Right lobe of liver (tissue), 6 donors: ENCODE results near the gene LACTBL1. TPM values are rescaled to one million over a fixed set of nuclear protein-coding genes. Genes with fewer than 3 reads are reported as not detected.
"Not testable (repeated sequence)": the region's sequence is repeated elsewhere in the genome, so short reads cannot be mapped to it uniquely, and the experiment has no call there.

Experiments
- ATAC-seq, 4 donors: fragments of 200-7000 bp; cut with Tn5 transposase; one replicate each; pipeline ENCODE4 v1.9.1; 2020; ENCODE audit warnings: mild to moderate bottlenecking in 4 of 4, moderate library complexity in 4 of 4
- DNase-seq, 3 donors: peaks; one replicate each; pipeline ENCODE4 v3.0.0-alpha.2; 2020
- H3K27ac ChIP-seq, 3 donors: fragments of 200-600 bp; one replicate each; pipeline ENCODE4 v1.8.0; 2022
- H3K27me3 ChIP-seq, 2 donors: fragments of 200-600 bp; one replicate each; pipeline ENCODE4 v1.8.0; 2022
- H3K36me3 ChIP-seq, 4 donors: fragments of 200-600 bp; sonication (generic) in 1 of 4; one replicate each; pipeline versions ENCODE4 v1.5.1 to v1.8.0; 2017 to 2022; ENCODE audit warnings: control low read depth in 1 of 4
- H3K4me1 ChIP-seq, 4 donors: fragments of 200-600 bp; sonication (generic) in 1 of 4; one replicate each; pipeline versions ENCODE4 v1.5.1 to v1.8.0; 2017 to 2022; ENCODE audit warnings: control low read depth in 1 of 4
- H3K4me3 ChIP-seq, 3 donors: fragments of 200-600 bp; one replicate each; pipeline ENCODE4 v1.8.0; 2022
- H3K9me3 ChIP-seq, 4 donors: fragments of 200-600 bp; sonication (generic) in 1 of 4; one replicate each; pipeline versions ENCODE4 v1.5.1 to v1.8.0; 2017 to 2022; ENCODE audit warnings: control low read depth in 1 of 4
- POLR2A ChIP-seq: fragments of 450-650 bp; IDR thresholded peaks from one replicate; pipeline ENCODE4 v1.6.1; 2017; ENCODE audit warnings: antibody characterized with exemption, mild to moderate bottlenecking
- WGBS: methylation state at CpG from one replicate; pipeline ENCODE4 v1.1.6; 2018; ENCODE audit warnings: low coverage, low lambda C conversion rate; ENCODE audit not compliant: insufficient coverage; ENCODE audit errors: missing lambda C conversion rate; 5-methylcytosine and 5-hydroxymethylcytosine counted together
- intact Hi-C, 2 donors: fragments of 100-400 bp; cut with DNase I; formaldehyde crosslinking; loops; one replicate each; pipeline versions ENCODE4 v1.11.2 to v1.14.1; 2022
- total RNA-seq, 6 experiments: library from RNA; depleted of rRNA in 2 of 6; stranded (reverse); fragments of >200 nt in 2 of 6; fragmentation: NEBNext Ultra II Directional in 3 of 6; extraction: Animal tissue kit (Norgen Biotek cat#: 25700) in 3 of 6; gene quantifications; one replicate each; pipeline versions ENCODE4 v1.1.0 to v1.2.4, GENCODE V29; 2016 to 2023
- TF ChIP-seq, protein P1 (sequence below), 4 donors: fragments of 200-600 bp in 3 of 4; fragments of 450-650 bp in 1 of 4; IDR thresholded peaks; one replicate each; pipeline versions ENCODE4 v1.5.1 to v1.8.0; 2016 to 2022; ENCODE audit warnings: antibody characterized with exemption in 4 of 4, mild to moderate bottlenecking in 2 of 4
- donor health status: DM: no; HTN: yes; CAD: no.
- donor health status: DM: no; HTN: no; CAD: no.
- donor health status: DM: no; HTN: no; CAD: no.
- donor health status: DM: no; HTN: yes; CAD: no.
- donor health status: DM: no; HTN: yes; CAD: no.

The LACTBL1 gene
- total RNA-seq, 6 experiments from 2014 or later: not detected

DNA sequence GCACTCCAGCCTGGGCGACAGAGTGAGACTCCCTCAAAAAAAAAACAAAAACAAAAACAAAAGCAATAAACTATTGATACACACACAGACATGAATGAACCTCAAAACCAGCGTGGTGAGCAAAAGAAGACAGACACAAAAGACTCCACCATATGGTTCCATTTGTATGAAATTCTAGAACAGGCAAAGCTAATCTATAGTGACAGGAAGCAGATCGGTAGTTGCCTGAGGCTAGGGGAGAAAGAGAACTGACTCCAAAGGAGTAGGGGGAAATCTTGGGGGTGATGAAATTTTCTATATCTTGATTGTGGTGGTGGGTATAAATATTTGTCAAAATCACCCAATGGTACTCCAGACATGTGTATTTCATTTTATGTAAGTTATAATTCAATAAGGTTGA is 20.9 kb downstream of the LACTBL1 start:
- Histone ChIP-seq H3K27ac (no peak overlapping the region), H3K36me3 (no peaks in the 10 kb centered on the region), H3K4me1 (no peaks in the 10 kb centered on the region), H3K4me3 (no peak overlapping the region), H3K9me3 (no peaks in the 10 kb centered on the region), H3K27me3 (no peaks in the 10 kb centered on the region)
- DNase-seq: no peak
- intact Hi-C loops: loop anchor here in 1 of 2 donors (10.0 kb wide), 1 partner anchor 247 kb away; no protein-coding TSS in a partner anchor
- WGBS: 55% methylated on average over 3 of the region's 3 CpGs
- no peak for ATAC-seq
- TF ChIP-seq, protein P1, sequence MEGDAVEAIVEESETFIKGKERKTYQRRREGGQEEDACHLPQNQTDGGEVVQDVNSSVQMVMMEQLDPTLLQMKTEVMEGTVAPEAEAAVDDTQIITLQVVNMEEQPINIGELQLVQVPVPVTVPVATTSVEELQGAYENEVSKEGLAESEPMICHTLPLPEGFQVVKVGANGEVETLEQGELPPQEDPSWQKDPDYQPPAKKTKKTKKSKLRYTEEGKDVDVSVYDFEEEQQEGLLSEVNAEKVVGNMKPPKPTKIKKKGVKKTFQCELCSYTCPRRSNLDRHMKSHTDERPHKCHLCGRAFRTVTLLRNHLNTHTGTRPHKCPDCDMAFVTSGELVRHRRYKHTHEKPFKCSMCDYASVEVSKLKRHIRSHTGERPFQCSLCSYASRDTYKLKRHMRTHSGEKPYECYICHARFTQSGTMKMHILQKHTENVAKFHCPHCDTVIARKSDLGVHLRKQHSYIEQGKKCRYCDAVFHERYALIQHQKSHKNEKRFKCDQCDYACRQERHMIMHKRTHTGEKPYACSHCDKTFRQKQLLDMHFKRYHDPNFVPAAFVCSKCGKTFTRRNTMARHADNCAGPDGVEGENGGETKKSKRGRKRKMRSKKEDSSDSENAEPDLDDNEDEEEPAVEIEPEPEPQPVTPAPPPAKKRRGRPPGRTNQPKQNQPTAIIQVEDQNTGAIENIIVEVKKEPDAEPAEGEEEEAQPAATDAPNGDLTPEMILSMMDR (IDR thresholded peaks at IDR 0.05): no peak
- no peak for TF ChIP-seq POLR2A

DNA sequence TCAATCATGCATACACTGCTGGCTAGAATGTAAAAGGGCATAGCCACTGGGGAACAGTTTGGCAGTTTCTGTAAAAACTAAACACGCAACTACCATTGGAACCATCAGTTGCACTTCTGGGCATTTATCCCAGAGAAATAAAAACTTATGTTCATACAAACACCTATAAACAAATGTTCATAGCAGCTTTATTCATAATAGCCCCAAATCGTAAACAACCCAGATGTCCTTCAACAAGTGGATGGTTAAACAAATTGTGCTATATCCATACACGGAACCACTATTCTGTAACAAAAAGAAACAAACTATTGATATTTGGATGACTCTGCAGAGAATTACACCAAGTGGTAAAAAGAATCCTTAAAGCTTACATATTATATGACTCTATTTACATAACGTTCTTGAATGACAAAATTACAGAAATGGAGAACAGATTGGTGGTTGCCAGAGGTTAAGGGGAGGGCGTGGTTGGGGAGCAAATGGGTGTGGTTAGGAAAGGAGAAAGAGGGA is 22.8 kb downstream of the LACTBL1 start:
- no peaks in the 10 kb centered on the region for H3K27me3 ChIP-seq
- DNase-seq (no peak), ATAC-seq (no peak)
- H3K4me3 ChIP-seq: no peak overlapping the region
- intact Hi-C loops: loop anchor here in 1 of 2 donors (10.0 kb wide), 1 partner anchor 245 kb away; no protein-coding TSS in a partner anchor
- H3K36me3 ChIP-seq: no peaks in the 10 kb centered on the region
- no peak overlapping the region for H3K27ac ChIP-seq
- TF ChIP-seq, protein P1 (IDR thresholded peaks at IDR 0.05): no peak
- TF ChIP-seq POLR2A: no peak
- no peaks in the 10 kb centered on the region for H3K4me1 ChIP-seq
- 60% methylated on average over 5 of the region's 5 CpGs for WGBS
- no peaks in the 10 kb centered on the region for H3K9me3 ChIP-seq

- H3K27me3 ChIP-seq, H3K4me1 ChIP-seq, H3K36me3 ChIP-seq, H3K4me3 ChIP-seq, intact Hi-C loops, DNase-seq, H3K9me3 ChIP-seq, H3K27ac ChIP-seq, ATAC-seq: not testable (repeated sequence)
- 93% methylated on average over 4 of the region's 5 CpGs for WGBS
Observed at GRCh38 chr1:22945171-22945570, 27.5 kb downstream of the LACTBL1 start.

- intact Hi-C loops: no loop called here
- H3K9me3 ChIP-seq: no peaks in the 10 kb centered on the region
- H3K27me3 ChIP-seq: no peaks in the 10 kb centered on the region
- WGBS: 93% methylated on average over 4 of the region's 4 CpGs
- H3K4me1 ChIP-seq: no peaks in the 10 kb centered on the region
- H3K27ac ChIP-seq: no peak overlapping the region
- no peaks in the 10 kb centered on the region for H3K36me3 ChIP-seq
- ATAC-seq (no peak), DNase-seq (no peak)
- TF ChIP-seq, protein P1 (IDR thresholded peaks at IDR 0.05): no peak
- TF ChIP-seq POLR2A: no peak
- H3K4me3 ChIP-seq: no peak overlapping the region
Observed at GRCh38 chr1:22944346-22945055, 28.2 kb downstream of the LACTBL1 start.

- H3K4me3 ChIP-seq: no peak overlapping the region
- intact Hi-C loops: no loop called here
- no peak overlapping the region for H3K27ac ChIP-seq
- no peaks in the 10 kb centered on the region for H3K36me3 ChIP-seq
- 25% methylated on average over 2 of the region's 2 CpGs for WGBS
- TF ChIP-seq, protein P1 (IDR thresholded peaks at IDR 0.05): no peak
- no peak for TF ChIP-seq POLR2A
- ATAC-seq: no peak
- DNase-seq: no peak
- no peaks in the 10 kb centered on the region for H3K27me3 ChIP-seq
- H3K4me1 ChIP-seq: no peaks in the 10 kb centered on the region
- no peaks in the 10 kb centered on the region for H3K9me3 ChIP-seq
Observed at GRCh38 chr1:22941257-22941656, 31.4 kb downstream of the LACTBL1 start.
